ENCODE measurements around the gene ITSN1. TPM values are rescaled to one million over a fixed set of nuclear protein-coding genes. Genes with fewer than 3 reads are reported as not detected.

ITSN1 gene
- total and polyA plus RNA-seq, 2 experiments from 2014 or later: 77.9 to 95.7 TPM

- Histone ChIP-seq H3K27me3 (ENCODE audit: insufficient read depth) (no peaks in the 10 kb centered on the region), H4K20me1 (replicated peaks; ENCODE audit: insufficient read depth) (peaks cover 53% of the 10 kb centered on the region), H3K36me3 (ENCODE audit: insufficient read depth) (no peaks in the 10 kb centered on the region), H3K79me2 (replicated peaks; ENCODE audit: insufficient read depth) (peaks cover 100% of the 10 kb centered on the region), H3K4me3 (no peak overlapping the region), H3K27ac (ENCODE audit: low read depth) (peak overlapping the region; percentile 85; the same call in 1 of the 2 replicates), H3K4me2 (peak overlapping the region; percentile 53), H3F3A (replicated peaks; ENCODE audit: low read depth) (no peaks in the 10 kb centered on the region; the same call in 1 of the 2 replicates), H2AFZ (no peak overlapping the region), H3K9me2 (ENCODE audit: insufficient read depth) (no peaks in the 10 kb centered on the region), H3K4me1 (ENCODE audit: insufficient read depth) (peaks cover 31% of the 10 kb centered on the region)
- no peak for TF ChIP-seq ZNF114 (CRISPR knock-in tag; IDR thresholded peaks at IDR 0.05)
- no peak for TF ChIP-seq POLR2AphosphoS5 (IDR thresholded peaks at IDR 0.05; ENCODE audit: low read depth)
- no peak for TF ChIP-seq NANOG (IDR thresholded peaks at IDR 0.05; ENCODE audit: borderline replicate concordance)
- TF ChIP-seq ZNF462 (CRISPR knock-in tag; IDR thresholded peaks at IDR 0.05): no peak
- TF ChIP-seq EZH2 (IDR thresholded peaks at IDR 0.05; ENCODE audit: low read depth, unreplicated experiment): no peak
- no peak for TF ChIP-seq CREB1 (CRISPR knock-in tag; IDR thresholded peaks at IDR 0.05; ENCODE audit: low read depth)
- TF ChIP-seq JUNB (IDR thresholded peaks at IDR 0.05; ENCODE audit: unreplicated experiment): no peak
- TF ChIP-seq, protein P1, sequence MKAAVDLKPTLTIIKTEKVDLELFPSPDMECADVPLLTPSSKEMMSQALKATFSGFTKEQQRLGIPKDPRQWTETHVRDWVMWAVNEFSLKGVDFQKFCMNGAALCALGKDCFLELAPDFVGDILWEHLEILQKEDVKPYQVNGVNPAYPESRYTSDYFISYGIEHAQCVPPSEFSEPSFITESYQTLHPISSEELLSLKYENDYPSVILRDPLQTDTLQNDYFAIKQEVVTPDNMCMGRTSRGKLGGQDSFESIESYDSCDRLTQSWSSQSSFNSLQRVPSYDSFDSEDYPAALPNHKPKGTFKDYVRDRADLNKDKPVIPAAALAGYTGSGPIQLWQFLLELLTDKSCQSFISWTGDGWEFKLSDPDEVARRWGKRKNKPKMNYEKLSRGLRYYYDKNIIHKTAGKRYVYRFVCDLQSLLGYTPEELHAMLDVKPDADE (IDR thresholded peaks at IDR 0.05): no peak
- no peak for TF ChIP-seq ZNF331 (CRISPR knock-in tag; IDR thresholded peaks at IDR 0.05; ENCODE audit: low read depth)
- TF ChIP-seq, protein P2, sequence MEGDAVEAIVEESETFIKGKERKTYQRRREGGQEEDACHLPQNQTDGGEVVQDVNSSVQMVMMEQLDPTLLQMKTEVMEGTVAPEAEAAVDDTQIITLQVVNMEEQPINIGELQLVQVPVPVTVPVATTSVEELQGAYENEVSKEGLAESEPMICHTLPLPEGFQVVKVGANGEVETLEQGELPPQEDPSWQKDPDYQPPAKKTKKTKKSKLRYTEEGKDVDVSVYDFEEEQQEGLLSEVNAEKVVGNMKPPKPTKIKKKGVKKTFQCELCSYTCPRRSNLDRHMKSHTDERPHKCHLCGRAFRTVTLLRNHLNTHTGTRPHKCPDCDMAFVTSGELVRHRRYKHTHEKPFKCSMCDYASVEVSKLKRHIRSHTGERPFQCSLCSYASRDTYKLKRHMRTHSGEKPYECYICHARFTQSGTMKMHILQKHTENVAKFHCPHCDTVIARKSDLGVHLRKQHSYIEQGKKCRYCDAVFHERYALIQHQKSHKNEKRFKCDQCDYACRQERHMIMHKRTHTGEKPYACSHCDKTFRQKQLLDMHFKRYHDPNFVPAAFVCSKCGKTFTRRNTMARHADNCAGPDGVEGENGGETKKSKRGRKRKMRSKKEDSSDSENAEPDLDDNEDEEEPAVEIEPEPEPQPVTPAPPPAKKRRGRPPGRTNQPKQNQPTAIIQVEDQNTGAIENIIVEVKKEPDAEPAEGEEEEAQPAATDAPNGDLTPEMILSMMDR (conservative IDR thresholded peaks at IDR 0.05; ENCODE audit: low read depth in 2 of 2): no peak
- no peak for TF ChIP-seq STAT1 (IDR thresholded peaks at IDR 0.05; ENCODE audit: unreplicated experiment)
- TF ChIP-seq REST (IDR thresholded peaks at IDR 0.05; ENCODE audit: unreplicated experiment): no peak
- TF ChIP-seq EZH2phosphoT487 (IDR thresholded peaks at IDR 0.05; ENCODE audit: unreplicated experiment): no peak
- H3K36me3 Mint-ChIP-seq (ENCODE audit: low read depth): peaks cover 12% of the 10 kb centered on the region; the same call in 2 of the 3 replicates
- peaks cover 67% of the 10 kb centered on the region for H3K4me1 Mint-ChIP-seq
- DNase-seq (ENCODE audit: low spot score) (no peak), ATAC-seq (no peak)
- no peaks in the 10 kb centered on the region for H3K9me3 Mint-ChIP-seq
- no peak overlapping the region for H3K4me3 Mint-ChIP-seq
- H3K27me3 Mint-ChIP-seq (ENCODE audit: insufficient read depth, low read depth, poor library complexity): peaks cover 4% of the 10 kb centered on the region
- H3K27ac Mint-ChIP-seq: 0 out of 2 replicates have a peak overlapping the region, but pooled peaks have one; percentile 42
Observed at GRCh38 chr21:33654412-33654811, 12.1 kb downstream of the ITSN1 start.
